Measurements from ENCODE around the gene NPFF.
A peak's percentile ranks its signal among the peaks of the same experiment; 100 is the strongest.
"Not testable (repeated sequence)": the region's sequence is repeated elsewhere in the genome, so short reads cannot be mapped to it uniquely, and the experiment has no call there.

Gene NPFF

DNA sequence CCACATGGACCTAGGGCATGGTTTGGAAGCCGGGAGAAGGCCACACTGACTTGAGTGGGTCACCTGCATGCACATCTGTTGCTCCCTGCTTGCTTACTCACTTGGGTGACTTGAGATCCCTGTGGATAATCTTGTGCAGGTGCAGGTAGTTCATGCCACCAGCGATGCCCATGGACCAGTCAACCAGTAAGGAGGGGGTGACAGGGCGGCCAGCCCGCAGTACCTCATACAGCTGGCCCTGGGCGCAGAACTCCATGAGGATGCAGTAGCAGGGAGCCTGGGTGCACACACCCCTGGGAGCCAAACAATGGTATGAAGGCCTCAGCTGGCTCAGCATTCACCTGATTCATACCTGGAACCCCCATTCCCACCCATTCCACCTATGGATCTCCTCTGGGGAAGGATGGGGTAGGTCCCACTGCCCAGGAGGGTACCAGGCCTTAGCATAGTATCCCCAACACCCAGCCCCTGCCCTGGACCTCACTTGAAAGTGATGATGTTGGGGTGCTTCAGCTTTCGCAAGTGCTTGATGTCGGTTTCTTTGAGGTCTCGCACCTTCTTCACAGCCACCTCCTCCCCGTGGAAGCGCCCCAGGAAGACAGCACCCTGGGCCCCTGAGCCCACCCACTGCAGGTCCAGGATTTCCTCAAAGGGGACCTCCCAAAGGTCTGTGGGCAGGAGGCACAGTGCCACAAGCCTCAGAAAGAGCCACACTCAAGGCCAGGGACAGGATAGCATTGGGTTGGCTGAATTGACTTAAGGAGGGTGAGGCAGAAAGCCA lies 21.1 kb downstream of the NPFF start:
- Mint-ChIP-seq H3K4me1 (peaks cover 16% of the 10 kb centered on the region), H3K4me3 (no peak overlapping the region), H3K9me3 (no peaks in the 10 kb centered on the region), H3K36me3 (ENCODE audit: insufficient read depth) (peaks cover 38% of the 10 kb centered on the region), H3K27ac (ENCODE audit: low read depth) (peak overlapping the region; percentile 75), H3K27me3 (no peaks in the 10 kb centered on the region)
- ATAC-seq (replicated peaks; ENCODE audit: extremely low read depth, poor library complexity, severe bottlenecking) (peak; percentile 44), DNase-seq (ENCODE audit: low spot score in 2 of 2) (no peak)

- Mint-ChIP-seq H3K4me3 (no peak overlapping the region), H3K4me1 (peaks cover 16% of the 10 kb centered on the region), H3K36me3 (ENCODE audit: insufficient read depth) (peaks cover 45% of the 10 kb centered on the region), H3K27ac (ENCODE audit: low read depth) (peak overlapping the region; percentile 19), H3K27me3 (no peaks in the 10 kb centered on the region), H3K9me3 (no peaks in the 10 kb centered on the region)
- no peak for ATAC-seq (replicated peaks; ENCODE audit: extremely low read depth, poor library complexity, severe bottlenecking)
- no peak for DNase-seq (ENCODE audit: low spot score in 2 of 2)
Measured at GRCh38 chr12:53484686-53485575, 22.4 kb downstream of the NPFF start.

- H3K9me3 Mint-ChIP-seq: no peaks in the 10 kb centered on the region
- H3K36me3 Mint-ChIP-seq (ENCODE audit: insufficient read depth): peaks cover 52% of the 10 kb centered on the region
- no peak overlapping the region for H3K27ac Mint-ChIP-seq (ENCODE audit: low read depth)
- DNase-seq (ENCODE audit: low spot score in 2 of 2): no peak
- ATAC-seq (replicated peaks; ENCODE audit: extremely low read depth, poor library complexity, severe bottlenecking): no peak
- H3K4me1 Mint-ChIP-seq: peaks cover 16% of the 10 kb centered on the region
- no peak overlapping the region for H3K4me3 Mint-ChIP-seq
- no peaks in the 10 kb centered on the region for H3K27me3 Mint-ChIP-seq
Measured at GRCh38 chr12:53483979-53484377, 23.3 kb downstream of the NPFF start.

- ATAC-seq (replicated peaks; ENCODE audit: extremely low read depth, poor library complexity, severe bottlenecking) (no peak), DNase-seq (ENCODE audit: low spot score in 2 of 2) (no peak)
- H3K27me3 Mint-ChIP-seq: no peaks in the 10 kb centered on the region
- no peaks in the 10 kb centered on the region for H3K9me3 Mint-ChIP-seq
- H3K36me3 Mint-ChIP-seq (ENCODE audit: insufficient read depth): peaks cover 54% of the 10 kb centered on the region
- no peak overlapping the region for H3K27ac Mint-ChIP-seq (ENCODE audit: low read depth)
- no peak overlapping the region for H3K4me3 Mint-ChIP-seq
- H3K4me1 Mint-ChIP-seq: peaks cover 16% of the 10 kb centered on the region
Measured at GRCh38 chr12:53483225-53483978, 23.9 kb downstream of the NPFF start.

DNA sequence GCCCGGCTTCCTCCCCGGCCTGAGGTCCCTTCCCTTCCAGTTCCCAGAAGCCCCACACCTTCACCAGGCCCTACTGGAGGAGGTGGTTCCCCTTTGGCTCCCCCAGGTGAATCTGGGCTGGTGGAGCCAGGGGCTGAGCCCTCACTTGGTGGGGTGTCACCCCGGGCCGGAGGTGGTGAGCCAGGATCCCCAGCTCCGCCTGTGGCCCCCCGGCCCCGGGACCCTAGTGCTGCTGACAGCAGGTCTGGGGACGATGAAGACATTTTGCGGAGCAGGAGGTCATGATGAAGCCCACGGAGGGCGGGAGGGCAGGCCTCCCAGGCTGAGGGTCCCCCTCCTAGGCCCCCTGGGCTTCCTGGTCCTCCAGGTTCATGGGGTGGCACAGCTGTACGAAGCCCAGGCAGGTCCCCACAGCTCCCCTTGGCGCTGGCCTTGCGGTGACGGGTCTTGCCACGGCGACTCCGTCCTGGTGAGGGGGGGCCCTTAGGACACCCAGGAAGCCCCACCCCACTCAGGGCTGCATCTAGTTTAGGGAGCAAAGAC lies 24.6 kb downstream of the NPFF start:
- ATAC-seq (replicated peaks; ENCODE audit: extremely low read depth, poor library complexity, severe bottlenecking): no peak
- Mint-ChIP-seq H3K27ac (ENCODE audit: low read depth) (no peak overlapping the region), H3K4me3 (no peak overlapping the region), H3K9me3 (no peaks in the 10 kb centered on the region), H3K36me3 (ENCODE audit: insufficient read depth) (peaks cover 59% of the 10 kb centered on the region), H3K27me3 (no peaks in the 10 kb centered on the region), H3K4me1 (peaks cover 10% of the 10 kb centered on the region)
- DNase-seq (ENCODE audit: low spot score in 2 of 2): no peak

DNA sequence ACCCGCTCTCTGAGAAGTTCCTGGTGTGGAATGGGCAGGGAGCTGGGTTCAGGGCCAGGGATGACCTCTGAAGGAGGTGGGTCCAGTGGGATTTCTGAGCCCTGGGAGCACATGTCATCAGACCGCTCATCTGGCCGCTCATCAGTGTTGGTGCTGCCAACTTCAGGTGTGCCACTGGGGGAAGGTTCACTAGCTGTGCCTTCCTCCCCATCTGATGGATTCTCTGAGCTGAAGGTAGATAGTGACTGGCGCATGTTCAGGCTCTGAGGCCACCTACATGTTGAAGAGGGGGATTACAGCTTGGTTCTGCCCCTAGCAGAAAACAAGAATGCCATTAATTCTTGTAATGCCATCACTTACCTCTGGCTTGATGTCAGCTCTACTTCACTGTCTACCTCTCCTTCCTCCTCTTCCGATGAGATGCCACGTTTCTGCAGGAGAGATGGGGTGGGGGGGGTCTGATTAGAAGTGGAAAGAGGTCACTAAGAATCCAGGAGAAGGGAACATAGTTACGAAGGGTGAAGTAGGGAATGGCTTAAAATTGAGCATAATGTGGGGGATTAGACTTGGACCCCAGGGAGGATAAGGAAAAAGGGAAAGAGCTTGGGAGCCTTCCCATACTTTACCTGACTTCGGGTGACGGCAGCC lies 25.2 kb downstream of the NPFF start:
- H3K27me3 Mint-ChIP-seq: no peaks in the 10 kb centered on the region
- H3K36me3 Mint-ChIP-seq (ENCODE audit: insufficient read depth): peaks cover 64% of the 10 kb centered on the region
- no peaks in the 10 kb centered on the region for H3K9me3 Mint-ChIP-seq
- H3K4me3 Mint-ChIP-seq: peak overlapping the region; percentile 2
- H3K4me1 Mint-ChIP-seq: peaks cover 7% of the 10 kb centered on the region
- no peak overlapping the region for H3K27ac Mint-ChIP-seq (ENCODE audit: low read depth)
- peak; percentile 42 for ATAC-seq (replicated peaks; ENCODE audit: extremely low read depth, poor library complexity, severe bottlenecking)
- no peak for DNase-seq (ENCODE audit: low spot score in 2 of 2)

- peaks cover 69% of the 10 kb centered on the region for H3K36me3 Mint-ChIP-seq (ENCODE audit: insufficient read depth)
- DNase-seq (ENCODE audit: low spot score in 2 of 2); H3K27ac Mint-ChIP-seq (ENCODE audit: low read depth): not testable (repeated sequence)
Measured at GRCh38 chr12:53481458-53481857, 25.8 kb downstream of the NPFF start.

DNA sequence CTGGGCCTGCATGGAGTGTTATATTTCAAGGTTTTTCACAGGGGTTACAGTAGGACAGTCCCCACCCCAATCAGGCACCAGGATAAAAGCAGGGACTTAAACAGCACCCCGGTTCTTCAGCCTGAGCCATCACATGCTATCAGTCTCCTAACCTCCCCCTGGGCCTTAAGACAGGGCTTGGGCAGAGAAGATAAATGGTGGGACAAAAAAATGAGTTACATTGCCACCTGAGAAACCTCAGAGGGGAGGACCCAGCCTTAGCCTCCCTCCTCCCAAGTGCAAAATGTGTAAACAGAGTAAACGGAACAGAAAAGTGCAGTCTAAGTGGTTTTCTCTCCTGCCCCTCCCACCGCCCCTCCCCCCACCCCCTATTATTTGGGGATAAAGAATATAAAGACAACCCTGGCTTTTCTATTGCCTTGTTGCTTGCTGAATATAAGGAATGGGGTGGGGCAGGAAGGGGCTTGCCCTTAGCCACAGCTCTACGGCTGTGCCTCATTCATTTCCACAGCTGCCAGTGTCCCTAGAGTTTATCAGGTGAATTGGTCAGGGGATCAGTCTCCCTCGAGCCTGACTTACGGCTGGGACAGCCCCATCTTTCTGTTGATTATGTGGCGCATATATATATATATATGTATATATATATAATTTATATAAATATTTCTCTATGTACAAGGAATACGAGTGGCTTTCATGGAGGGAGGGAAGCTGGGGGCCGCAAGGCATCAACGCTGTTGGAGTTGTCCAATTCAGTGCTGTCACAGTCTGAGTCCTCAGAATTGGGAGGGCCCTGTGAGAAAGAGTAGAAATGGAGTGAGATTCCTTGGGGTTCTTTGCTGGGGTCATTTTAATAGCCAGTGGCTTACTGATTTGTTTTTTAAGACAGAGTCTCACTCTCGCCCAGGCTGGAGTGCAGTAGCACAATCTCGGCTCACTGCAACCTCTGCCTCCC lies 26.5 kb downstream of the NPFF start:
- ATAC-seq (replicated peaks; ENCODE audit: extremely low read depth, poor library complexity, severe bottlenecking) (no peak), DNase-seq (ENCODE audit: low spot score in 2 of 2) (no peak)
- no peak overlapping the region for H3K27ac Mint-ChIP-seq (ENCODE audit: low read depth)
- H3K9me3 Mint-ChIP-seq: no peaks in the 10 kb centered on the region
- H3K4me3 Mint-ChIP-seq: no peak overlapping the region
- H3K4me1 Mint-ChIP-seq: peaks cover 6% of the 10 kb centered on the region
- H3K36me3 Mint-ChIP-seq (ENCODE audit: insufficient read depth): peaks cover 72% of the 10 kb centered on the region
- H3K27me3 Mint-ChIP-seq: no peaks in the 10 kb centered on the region

More at GRCh38 chr12:53481458-53481857, 25.8 kb downstream of the NPFF start:
- not testable (repeated sequence) for ATAC-seq (replicated peaks; ENCODE audit: extremely low read depth, poor library complexity, severe bottlenecking); H3K27me3 Mint-ChIP-seq; H3K4me3 Mint-ChIP-seq; H3K9me3 Mint-ChIP-seq; H3K4me1 Mint-ChIP-seq

DNA sequence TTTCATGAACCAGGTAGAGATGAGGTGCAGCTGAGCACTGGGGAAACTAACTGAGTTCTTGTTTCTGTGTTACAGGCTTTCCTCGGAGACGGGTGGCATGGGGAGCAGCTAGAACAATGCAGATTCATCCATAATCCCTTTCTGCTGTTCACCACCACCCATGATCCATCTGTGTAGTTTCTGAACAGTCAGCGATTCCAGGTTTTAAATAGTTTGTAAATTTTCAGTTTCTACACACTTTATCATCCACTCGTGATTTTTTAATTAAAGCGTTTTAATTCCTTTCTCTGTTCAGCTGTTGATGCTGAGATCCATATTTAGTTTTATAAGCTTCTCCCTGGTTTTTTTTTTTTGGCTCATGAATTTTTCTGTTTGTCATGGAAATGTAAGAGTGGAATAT lies 28.0 kb downstream of the NPFF start:
- H3K4me1 Mint-ChIP-seq: peaks cover 18% of the 10 kb centered on the region
- H3K27me3 Mint-ChIP-seq: no peaks in the 10 kb centered on the region
- ATAC-seq (replicated peaks; ENCODE audit: extremely low read depth, poor library complexity, severe bottlenecking): no peak
- H3K36me3 Mint-ChIP-seq (ENCODE audit: insufficient read depth): peaks cover 79% of the 10 kb centered on the region
- DNase-seq (ENCODE audit: low spot score in 2 of 2): no peak
- peak overlapping the region; percentile 22 for H3K27ac Mint-ChIP-seq (ENCODE audit: low read depth)
- H3K9me3 Mint-ChIP-seq: no peaks in the 10 kb centered on the region
- H3K4me3 Mint-ChIP-seq: no peak overlapping the region

DNA sequence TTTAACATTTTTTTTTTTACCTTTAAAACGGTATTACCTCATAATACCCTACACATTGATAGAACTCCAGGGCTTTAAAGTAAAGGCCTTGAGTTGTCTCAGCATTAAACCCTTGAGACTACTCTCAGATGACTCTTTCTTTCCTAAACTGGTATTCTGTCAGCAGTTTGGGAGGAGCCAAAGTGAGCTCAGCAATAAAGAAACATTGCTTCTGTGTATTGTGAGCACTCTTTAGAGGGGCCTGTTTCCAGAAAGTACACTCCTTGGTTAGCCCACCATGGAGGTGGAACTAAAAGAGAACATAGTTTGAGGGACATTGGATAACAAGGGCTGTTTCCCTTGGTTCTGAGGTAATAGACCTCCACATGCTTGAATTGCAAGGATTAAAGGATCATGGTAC lies 28.4 kb downstream of the NPFF start:
- H3K36me3 Mint-ChIP-seq (ENCODE audit: insufficient read depth): peaks cover 81% of the 10 kb centered on the region
- no peak overlapping the region for H3K4me3 Mint-ChIP-seq
- H3K9me3 Mint-ChIP-seq: no peaks in the 10 kb centered on the region
- peaks cover 23% of the 10 kb centered on the region for H3K4me1 Mint-ChIP-seq
- DNase-seq (ENCODE audit: low spot score in 2 of 2) (no peak), ATAC-seq (replicated peaks; ENCODE audit: extremely low read depth, poor library complexity, severe bottlenecking) (no peak)
- peak overlapping the region; percentile 22 for H3K27ac Mint-ChIP-seq (ENCODE audit: low read depth)
- no peaks in the 10 kb centered on the region for H3K27me3 Mint-ChIP-seq

GRCh38 chr12:53476769-53477209 lies 30.5 kb downstream of the NPFF start:
- H3K36me3 Mint-ChIP-seq (ENCODE audit: insufficient read depth): peaks cover 86% of the 10 kb centered on the region
- ATAC-seq (replicated peaks; ENCODE audit: extremely low read depth, poor library complexity, severe bottlenecking): no peak

More at GRCh38 chr12:53476769-53477209, 30.5 kb downstream of the NPFF start:
- peaks cover 34% of the 10 kb centered on the region for H3K4me1 Mint-ChIP-seq
- no peak for DNase-seq (ENCODE audit: low spot score in 2 of 2)
- no peaks in the 10 kb centered on the region for H3K9me3 Mint-ChIP-seq
- no peak overlapping the region for H3K4me3 Mint-ChIP-seq
- H3K27me3 Mint-ChIP-seq: no peaks in the 10 kb centered on the region
- H3K27ac Mint-ChIP-seq (ENCODE audit: low read depth): peak overlapping the region; percentile 86
